Gastroesophageal sphincter (tissue), 4 donors: ENCODE data around the gene MPRIP. TPM values are rescaled to one million over a fixed set of nuclear protein-coding genes. Genes with fewer than 3 reads are reported as not detected.

Source experiments
- ATAC-seq: fragments of 150-250 bp; one replicate; pipeline ENCODE4 v1.9.1; 2016; ENCODE audit warnings: mild to moderate bottlenecking, moderate library complexity
- H3K27ac ChIP-seq, 4 donors: fragments of 200-600 bp; sonication (generic) in 3 of 4; 1 replicate in 3 of 4; 2 replicates in 1 of 4; pipeline ENCODE4 v1.5.1; 2016 to 2019
- H3K27me3 ChIP-seq: fragments of 200-600 bp; sonication (generic); one replicate; pipeline ENCODE4 v1.5.1; 2019
- H3K36me3 ChIP-seq, 2 donors: fragments of 200-600 bp; sonication (generic); one replicate each; pipeline ENCODE4 v1.5.1; 2019; ENCODE audit warnings: control low read depth in 1 of 2
- H3K4me1 ChIP-seq, 3 donors: fragments of 200-600 bp; sonication (generic); 1 replicate in 2 of 3; 2 replicates in 1 of 3; pipeline ENCODE4 v1.5.1; 2016 to 2019; ENCODE audit warnings: control low read depth in 2 of 3
- H3K4me3 ChIP-seq, 2 donors: fragments of 200-600 bp; sonication (generic); one replicate each; pipeline ENCODE4 v1.5.1; 2019; ENCODE audit warnings: mild to moderate bottlenecking in 1 of 2, moderate library complexity in 1 of 2
- H3K9me3 ChIP-seq, 3 donors: fragments of 200-600 bp; sonication (generic); one replicate each; pipeline ENCODE4 v1.5.1; 2017 to 2019; ENCODE audit warnings: control low read depth in 2 of 3
- CTCF ChIP-seq, 4 experiments: fragments of 200-600 bp in 2 of 4; fragments of 450-650 bp in 2 of 4; sonication (generic) in 1 of 4; IDR thresholded peaks; one replicate each; pipeline ENCODE4 v1.5.1; 2017 to 2019; ENCODE audit warnings: antibody characterized with exemption in 4 of 4, mild to moderate bottlenecking in 2 of 4, moderate library complexity in 2 of 4
- EP300 ChIP-seq: sonication (generic); formaldehyde crosslinking; IDR thresholded peaks from one replicate; pipeline ENCODE4 v1.6.1; 2017; ENCODE audit warnings: antibody characterized with exemption, mild to moderate bottlenecking
- POLR2A ChIP-seq, 2 donors: fragments of 450-650 bp; IDR thresholded peaks; one replicate each; pipeline ENCODE4 v1.6.1; 2017; ENCODE audit warnings: antibody characterized with exemption in 2 of 2, mild to moderate bottlenecking in 2 of 2, moderate library complexity in 1 of 2
- POLR2AphosphoS5 ChIP-seq: sonication (generic); formaldehyde crosslinking; IDR thresholded peaks from one replicate; pipeline ENCODE4 v1.6.1; 2017; ENCODE audit warnings: antibody characterized with exemption
- WGBS, 2 donors: methylation state at CpG; one replicate each; pipeline ENCODE4 v1.1.5; 2018; ENCODE audit warnings: low coverage in 1 of 2; 5-methylcytosine and 5-hydroxymethylcytosine counted together
- total RNA-seq, 4 donors: library from RNA; depleted of rRNA; stranded (reverse); fragments of >200 nt; gene quantifications; one replicate each; pipeline ENCODE4 v1.1.0, GENCODE V29; 2016

Gene MPRIP
- total RNA-seq, 4 donors from 2014 or later = 113 to 233 (median 155) TPM

- Histone ChIP-seq H3K4me3 (peak overlapping the region; percentile 21 to 73), H3K4me1 (peaks cover 0 to 47% (median 35%) of the 10 kb centered on the region in 3 donors), H3K9me3 (no peaks in the 10 kb centered on the region), H3K27me3 (no peaks in the 10 kb centered on the region), H3K36me3 (no peaks in the 10 kb centered on the region), H3K27ac (peak overlapping the region; percentile 11 to 81 (median 76))
- ATAC-seq = peak; percentile 99
- TF ChIP-seq POLR2AphosphoS5 = peak; percentile 65
- TF ChIP-seq POLR2A (IDR thresholded peaks at IDR 0.05) = no peak
- TF ChIP-seq CTCF (IDR thresholded peaks at IDR 0.05) = peak in 1 of 4 experiments; percentile 15
- 35 to 50% methylated on average over 3 to 7 of the region's 44 CpGs for WGBS, 2 donors
Measured at GRCh38 chr17:17041571-17042383, 480 bp upstream of the MPRIP start.

DNA sequence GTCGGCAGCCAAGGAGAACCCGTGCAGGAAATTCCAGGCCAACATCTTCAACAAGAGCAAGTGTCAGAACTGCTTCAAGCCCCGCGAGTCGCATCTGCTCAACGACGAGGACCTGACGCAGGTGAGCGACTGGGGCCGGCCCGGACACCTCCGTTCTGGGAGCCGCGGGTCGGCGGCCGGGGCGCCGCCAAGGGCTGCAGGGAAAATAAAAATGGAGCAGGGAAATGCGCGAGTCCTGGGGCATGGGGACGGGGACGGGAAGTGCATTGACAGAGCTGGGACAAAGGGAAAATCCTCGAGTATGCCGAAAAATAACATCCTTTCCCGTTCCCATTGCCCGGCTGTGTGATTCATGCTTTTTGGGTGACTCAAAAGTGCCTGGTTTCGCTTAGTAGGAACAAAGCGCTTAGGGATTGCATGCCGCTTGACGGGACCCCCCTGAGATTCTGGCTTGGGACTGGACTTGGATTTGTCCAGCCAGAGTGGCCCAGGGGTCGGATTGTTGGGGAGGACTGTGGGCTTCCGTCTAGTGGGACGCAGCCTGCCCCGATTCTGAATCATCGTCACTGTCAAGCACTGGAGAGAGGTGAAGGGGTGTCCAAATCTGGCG is 699 bp downstream of the MPRIP start:
- no peak for ATAC-seq
- 0 to 1% methylated on average over 11 to 12 of the region's 37 CpGs for WGBS, 2 donors
- peak overlapping the region; percentile 73 to 91 for H3K4me3 ChIP-seq
- TF ChIP-seq POLR2AphosphoS5 (peak; percentile 63), POLR2A (IDR thresholded peaks at IDR 0.05) (no peak)
- no peaks in the 10 kb centered on the region for H3K36me3 ChIP-seq
- H3K27me3 ChIP-seq = no peaks in the 10 kb centered on the region
- H3K9me3 ChIP-seq = no peaks in the 10 kb centered on the region
- peaks cover 0 to 59% (median 35%) of the 10 kb centered on the region in 3 donors for H3K4me1 ChIP-seq
- peak overlapping the region; percentile 50 to 87 (median 84) for H3K27ac ChIP-seq

- Histone ChIP-seq H3K4me1 (peaks cover 0 to 66% (median 38%) of the 10 kb centered on the region in 3 donors), H3K9me3 (no peaks in the 10 kb centered on the region), H3K36me3 (no peaks in the 10 kb centered on the region), H3K4me3 (peak overlapping the region; percentile 73 to 91), H3K27ac (peak overlapping the region; percentile 50 to 87 (median 84)), H3K27me3 (no peaks in the 10 kb centered on the region)
- WGBS, 2 donors = 9 to 11% methylated on average over 7 of the region's 19 CpGs
- TF ChIP-seq POLR2AphosphoS5 (no peak), CTCF (IDR thresholded peaks at IDR 0.05) (no peak), EP300 (no peak), POLR2A (IDR thresholded peaks at IDR 0.05) (no peak)
- no peak for ATAC-seq
Measured at GRCh38 chr17:17043461-17044271, 1.4 kb downstream of the MPRIP start.

DNA sequence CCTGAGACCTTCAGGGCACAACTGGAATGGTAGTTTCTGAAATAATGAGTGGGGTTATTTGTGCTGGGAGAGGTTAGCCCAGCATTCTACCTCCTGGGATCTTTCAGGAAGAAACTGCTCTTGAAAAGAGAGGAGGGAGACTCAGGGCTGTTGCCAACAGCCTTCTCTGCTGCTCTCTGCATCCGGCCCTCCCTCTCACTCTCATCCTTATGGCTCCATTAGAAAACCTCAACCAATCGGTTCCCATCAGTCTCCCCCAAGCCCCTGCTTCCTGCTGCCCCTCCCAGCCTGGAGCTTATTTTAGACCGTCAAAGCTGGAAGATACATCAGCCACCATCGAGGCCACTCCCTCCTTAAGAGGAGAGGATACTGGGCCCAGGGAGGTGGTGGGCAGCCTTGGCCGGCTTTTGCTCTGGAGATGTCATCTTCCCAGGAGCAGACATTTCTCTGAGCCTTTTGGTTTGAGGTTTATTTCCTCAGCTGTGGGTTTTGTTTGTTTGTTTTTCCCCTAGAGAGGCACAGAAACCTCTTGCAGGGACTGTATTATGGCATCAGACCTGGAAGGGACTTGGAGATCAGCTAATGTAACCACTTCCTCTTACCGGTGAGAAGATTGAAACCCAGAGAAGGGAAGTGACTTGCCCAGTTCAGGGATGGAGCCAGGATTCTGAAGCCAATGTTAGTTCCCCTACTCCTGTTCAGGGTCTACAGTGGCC is 2.7 kb downstream of the MPRIP start:
- 0 to 2% methylated on average over 2 to 6 of the region's 6 CpGs for WGBS, 2 donors
- Histone ChIP-seq H3K9me3 (no peaks in the 10 kb centered on the region), H3K27ac (peak overlapping the region; percentile 25 to 87 (median 84)), H3K4me3 (peak overlapping the region in 1 of 2 donors; percentile 73), H3K27me3 (no peaks in the 10 kb centered on the region), H3K36me3 (no peaks in the 10 kb centered on the region), H3K4me1 (peaks cover 0 to 80% (median 42%) of the 10 kb centered on the region in 3 donors)
- no peak for ATAC-seq
- TF ChIP-seq POLR2A (IDR thresholded peaks at IDR 0.05) = no peak
- peak; percentile 21 for TF ChIP-seq POLR2AphosphoS5

GRCh38 chr17:17048106-17048505 is 5.8 kb downstream of the MPRIP start:
- no peak for ATAC-seq
- peak overlapping the region in 2 of 4 donors; percentile 2 for H3K27ac ChIP-seq
- no peaks in the 10 kb centered on the region for H3K9me3 ChIP-seq
- TF ChIP-seq POLR2A (IDR thresholded peaks at IDR 0.05) = no peak
- TF ChIP-seq EP300 = no peak
- TF ChIP-seq CTCF (IDR thresholded peaks at IDR 0.05) = no peak
- TF ChIP-seq POLR2AphosphoS5 = no peak
- WGBS, 2 donors = 78% methylated on average over 4 of the region's 6 CpGs; no CpG with 5 or more reads in 1 of the 2 donors
- peaks cover 0 to 97% (median 48%) of the 10 kb centered on the region in 3 donors for H3K4me1 ChIP-seq
- H3K4me3 ChIP-seq = no peak overlapping the region
- H3K36me3 ChIP-seq = no peaks in the 10 kb centered on the region
- H3K27me3 ChIP-seq = no peaks in the 10 kb centered on the region
